GM23338 (cell line): Measurements from ENCODE around the gene NCF1. TPM values are rescaled to one million over a fixed set of nuclear protein-coding genes. Genes with fewer than 3 reads are reported as not detected.
"Not testable (repeated sequence)": the region's sequence is repeated elsewhere in the genome, so short reads cannot be mapped to it uniquely, and the experiment has no call there.

Source experiments
- ATAC-seq: fragments of 200-7000 bp; cut with Tn5 transposase; 3 replicates; pipeline ENCODE4 v1.9.1; 2020
- DNase-seq: peaks from one replicate; pipeline ENCODE4 v3.0.0-alpha.2; 2015; ENCODE audit warnings: low spot score
- H2AFZ ChIP-seq: fragments of 200-600 bp; sonication (generic); 2 replicates; pipeline ENCODE4 v1.8.0; 2016; ENCODE audit warnings: antibody characterized with exemption, mild to moderate bottlenecking, moderate library complexity
- H3F3A ChIP-seq: fragments of 200-600 bp; sonication (generic); replicated peaks from 2 replicates; pipeline ENCODE4 v1.8.0; 2017; ENCODE audit warnings: antibody characterized with exemption, mixed run types, low read depth
- H3K27ac ChIP-seq: fragments of 200-600 bp; sonication (generic); 2 replicates; pipeline ENCODE4 v1.6.1; 2016; ENCODE audit warnings: low read depth
- H3K27me3 ChIP-seq: fragments of 200-600 bp; sonication (generic); 2 replicates; pipeline ENCODE4 v1.8.0; 2016; ENCODE audit warnings: mild to moderate bottlenecking, mixed run types, moderate library complexity; ENCODE audit not compliant: insufficient read depth
- H3K36me3 ChIP-seq: fragments of 200-600 bp; sonication (generic); 2 replicates; pipeline ENCODE4 v1.8.0; 2016; ENCODE audit warnings: mild to moderate bottlenecking; ENCODE audit not compliant: insufficient read depth
- H3K4me1 ChIP-seq: fragments of 200-600 bp; sonication (generic); 2 replicates; pipeline ENCODE4 v1.8.0; 2016; ENCODE audit warnings: mild to moderate bottlenecking, moderate library complexity; ENCODE audit not compliant: insufficient read depth
- H3K4me2 ChIP-seq: fragments of 200-600 bp; sonication (generic); 2 replicates; pipeline ENCODE4 v1.7.1; 2017; ENCODE audit warnings: mixed run types
- H3K4me3 ChIP-seq: fragments of 200-600 bp; sonication (generic); 2 replicates; pipeline ENCODE4 v1.6.1; 2016; ENCODE audit warnings: mixed run types
- H3K79me2 ChIP-seq: fragments of 200-600 bp; sonication (generic); replicated peaks from 2 replicates; pipeline ENCODE4 v1.8.0; 2017; ENCODE audit warnings: mild to moderate bottlenecking; ENCODE audit not compliant: insufficient read depth
- H3K9me2 ChIP-seq: fragments of 200-600 bp; sonication (generic); 2 replicates; pipeline ENCODE4 v1.8.0; 2017; ENCODE audit not compliant: insufficient read depth
- H4K20me1 ChIP-seq: fragments of 200-600 bp; sonication (generic); replicated peaks from 2 replicates; pipeline ENCODE4 v1.8.0; 2017; ENCODE audit warnings: mild to moderate bottlenecking; ENCODE audit not compliant: insufficient read depth
- H3K27ac Mint-ChIP-seq: 2 replicates; pipeline ENCODE4 v1.8.0; 2020; ENCODE audit warnings: inconsistent platforms, mild to moderate bottlenecking, moderate library complexity, mixed read lengths
- H3K27me3 Mint-ChIP-seq: 3 replicates; pipeline ENCODE4 v1.8.0; 2022; ENCODE audit warnings: low read depth, mild to moderate bottlenecking, moderate library complexity, mixed read lengths, inconsistent platforms; ENCODE audit not compliant: insufficient read depth, poor library complexity
- H3K36me3 Mint-ChIP-seq: 3 replicates; pipeline ENCODE4 v1.8.0; 2021; ENCODE audit warnings: low read depth, mild to moderate bottlenecking, inconsistent platforms, moderate library complexity, mixed read lengths
- H3K4me1 Mint-ChIP-seq: 3 replicates; pipeline ENCODE4 v1.8.0; 2020; ENCODE audit warnings: mild to moderate bottlenecking, inconsistent platforms, mixed read lengths
- H3K4me3 Mint-ChIP-seq: 3 replicates; pipeline ENCODE4 v1.8.0; 2021; ENCODE audit warnings: moderate library complexity, mild to moderate bottlenecking, inconsistent platforms, mixed read lengths
- H3K9me3 Mint-ChIP-seq: 3 replicates; pipeline ENCODE4 v1.8.0; 2020; ENCODE audit warnings: moderate library complexity, mild to moderate bottlenecking, inconsistent platforms, mixed read lengths
- polyA plus RNA-seq: library from polyadenylated mRNA; unstranded; fragments of >200 nt; fragmentation: Nextera tagmentation; extraction: Ambion mirVana; gene quantifications from 2 replicates; pipeline ENCODE4 v1.2.1, GENCODE V29; 2016
- total RNA-seq: library from RNA; depleted of rRNA; stranded (reverse); fragments of >200 nt; shearing (Covaris generic); gene quantifications from 2 replicates; pipeline ENCODE4 v1.2.3, GENCODE V29; 2014

Gene NCF1
- total and polyA plus RNA-seq, 2 experiments from 2014 or later, result 0.49 to 1.4 TPM

GRCh38 chr7:74781746-74782145 lies 7.9 kb downstream of the NCF1 start:
- ATAC-seq, DNase-seq, H3K4me1 Mint-ChIP-seq, H3K79me2 ChIP-seq, H4K20me1 ChIP-seq, H3K27me3 ChIP-seq, H3K4me3 ChIP-seq, H3K9me2 ChIP-seq, H3K27ac ChIP-seq, H3K9me3 Mint-ChIP-seq, H3F3A ChIP-seq, H3K27me3 Mint-ChIP-seq, H3K36me3 ChIP-seq, H2AFZ ChIP-seq, H3K27ac Mint-ChIP-seq, H3K4me1 ChIP-seq, H3K4me2 ChIP-seq, H3K4me3 Mint-ChIP-seq, H3K36me3 Mint-ChIP-seq: not testable (repeated sequence)

GRCh38 chr7:74783595-74783994 lies 9.8 kb downstream of the NCF1 start:
- not testable (repeated sequence) for H3K4me3 Mint-ChIP-seq, H3K27me3 Mint-ChIP-seq, H3K27ac Mint-ChIP-seq

DNA sequence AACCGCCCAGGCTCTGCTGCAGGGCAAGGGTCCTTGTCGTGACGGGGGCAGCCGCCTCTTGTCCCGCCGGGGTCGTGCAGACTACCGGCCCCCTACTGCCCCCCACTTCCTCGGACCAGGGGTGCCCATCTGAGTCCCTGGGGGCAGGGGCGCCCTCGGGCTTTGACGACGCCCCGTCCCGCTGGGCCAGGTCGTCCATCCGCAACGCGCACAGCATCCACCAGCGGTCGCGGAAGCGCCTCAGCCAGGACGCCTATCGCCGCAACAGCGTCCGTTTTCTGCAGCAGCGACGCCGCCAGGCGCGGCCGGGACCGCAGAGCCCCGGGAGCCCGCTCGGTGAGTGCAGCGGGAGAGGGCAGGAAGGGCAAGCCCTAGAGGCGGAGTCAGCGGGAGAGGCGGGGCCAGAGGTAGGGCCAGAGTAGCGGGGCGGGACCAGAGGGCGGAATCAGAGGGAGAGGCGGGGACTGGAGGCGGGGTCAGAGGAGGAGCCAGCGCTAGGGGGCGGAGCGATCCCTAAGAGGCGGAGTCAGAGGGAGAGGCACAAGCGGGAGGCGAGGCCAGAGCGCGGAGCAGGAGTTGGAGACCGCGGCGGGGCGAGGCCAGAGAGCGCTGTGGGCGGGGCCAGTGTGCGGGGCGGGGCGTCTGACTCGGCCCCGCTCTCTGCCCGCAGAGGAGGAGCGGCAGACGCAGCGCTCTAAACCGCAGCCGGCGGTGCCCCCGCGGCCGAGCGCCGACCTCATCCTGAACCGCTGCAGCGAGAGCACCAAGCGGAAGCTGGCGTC lies 14.7 kb downstream of the NCF1 start:
- not testable (repeated sequence) for H3F3A ChIP-seq, H3K9me2 ChIP-seq, H3K79me2 ChIP-seq, H3K4me1 Mint-ChIP-seq, H3K4me2 ChIP-seq, H3K4me1 ChIP-seq, H3K36me3 ChIP-seq, H3K27ac ChIP-seq, H3K4me3 Mint-ChIP-seq, H4K20me1 ChIP-seq, H3K27me3 ChIP-seq, H3K9me3 Mint-ChIP-seq, H3K27me3 Mint-ChIP-seq, H2AFZ ChIP-seq, H3K36me3 Mint-ChIP-seq, H3K27ac Mint-ChIP-seq
- ATAC-seq, result peak; percentile 90
- H3K4me3 ChIP-seq, result peak overlapping the region; percentile 42; the same call in 1 of the 2 replicates
- peak; percentile 76 for DNase-seq

More at GRCh38 chr7:74783595-74783994, 9.8 kb downstream of the NCF1 start:
- not testable (repeated sequence) for H4K20me1 ChIP-seq, H3K27ac ChIP-seq, H3K4me1 ChIP-seq, H3K4me3 ChIP-seq, H3K4me1 Mint-ChIP-seq, H3K36me3 ChIP-seq, DNase-seq, H3K36me3 Mint-ChIP-seq, H3K4me2 ChIP-seq, H3K27me3 ChIP-seq, ATAC-seq, H3K9me2 ChIP-seq, H3K79me2 ChIP-seq, H3F3A ChIP-seq, H2AFZ ChIP-seq, H3K9me3 Mint-ChIP-seq

GRCh38 chr7:74789200-74789736 lies 15.5 kb downstream of the NCF1 start:
- ATAC-seq, H4K20me1 ChIP-seq, H3K36me3 Mint-ChIP-seq: not testable (repeated sequence)

DNA sequence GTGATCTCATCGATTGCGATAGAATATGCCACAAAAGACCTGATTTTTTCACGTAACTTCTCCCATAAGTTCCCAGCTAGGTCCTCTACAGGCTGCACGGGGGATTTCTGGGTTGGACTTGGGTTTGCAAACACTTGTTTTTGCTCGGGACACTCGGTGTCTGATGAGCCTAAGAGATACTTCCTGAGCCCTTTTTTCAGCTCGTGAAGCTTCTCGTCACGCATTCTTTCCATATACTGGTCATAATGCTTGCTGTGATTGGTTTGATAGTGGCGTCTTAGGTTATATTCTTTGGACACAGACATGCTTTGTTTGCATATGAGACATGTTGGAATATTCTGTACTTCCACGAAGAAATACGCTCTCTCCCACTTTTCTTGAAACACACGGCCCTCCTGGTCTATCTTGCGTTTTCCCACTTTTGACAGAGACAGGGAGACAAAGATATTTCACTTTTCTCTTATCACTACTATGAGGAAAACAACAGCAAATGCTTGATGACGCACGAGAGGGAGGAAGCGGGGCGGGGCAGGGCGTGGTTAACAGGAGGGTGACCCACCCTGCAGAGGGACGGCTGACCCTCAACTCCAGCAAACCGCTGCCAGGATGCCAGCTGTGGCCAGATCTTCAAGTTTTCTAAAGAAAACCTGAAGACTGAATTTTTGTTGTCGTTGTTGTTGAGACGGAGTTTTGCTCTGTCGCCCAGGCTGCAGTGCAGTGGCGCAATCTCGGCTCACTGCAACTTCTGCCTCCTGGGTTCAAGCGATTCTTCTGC lies 24.2 kb downstream of the NCF1 start:
- not testable (repeated sequence) for H3K9me3 Mint-ChIP-seq, H3K4me1 Mint-ChIP-seq, H3K27ac Mint-ChIP-seq, H3K27ac ChIP-seq, H3F3A ChIP-seq, H2AFZ ChIP-seq, H4K20me1 ChIP-seq, H3K9me2 ChIP-seq, H3K36me3 ChIP-seq, ATAC-seq, H3K4me3 ChIP-seq, H3K4me1 ChIP-seq, H3K4me3 Mint-ChIP-seq, H3K27me3 ChIP-seq, H3K79me2 ChIP-seq, H3K27me3 Mint-ChIP-seq, H3K4me2 ChIP-seq, H3K36me3 Mint-ChIP-seq
- DNase-seq, result peak; percentile 1

More at GRCh38 chr7:74789200-74789736, 15.5 kb downstream of the NCF1 start:
- not testable (repeated sequence) for H3K27ac ChIP-seq, H3K27me3 Mint-ChIP-seq, H3K4me3 Mint-ChIP-seq, H3K79me2 ChIP-seq, H3K9me3 Mint-ChIP-seq, DNase-seq, H3F3A ChIP-seq, H3K27me3 ChIP-seq, H3K27ac Mint-ChIP-seq, H3K4me3 ChIP-seq, H3K4me1 ChIP-seq, H3K4me1 Mint-ChIP-seq, H3K9me2 ChIP-seq, H3K36me3 ChIP-seq, H3K4me2 ChIP-seq, H2AFZ ChIP-seq

- H3K9me3 Mint-ChIP-seq, ATAC-seq, H3K4me1 Mint-ChIP-seq, H3F3A ChIP-seq, H3K27me3 Mint-ChIP-seq, H3K27ac ChIP-seq, H3K36me3 Mint-ChIP-seq, H3K27ac Mint-ChIP-seq, H3K4me3 ChIP-seq, H3K4me1 ChIP-seq, DNase-seq, H3K4me2 ChIP-seq, H3K9me2 ChIP-seq, H3K36me3 ChIP-seq, H2AFZ ChIP-seq, H3K4me3 Mint-ChIP-seq, H4K20me1 ChIP-seq, H3K27me3 ChIP-seq, H3K79me2 ChIP-seq: not testable (repeated sequence)
Observed at GRCh38 chr7:74798644-74799043, 24.8 kb downstream of the NCF1 start.
